ENCODE measurements around the gene SLC25A44.

GRCh38 chr1:156157966-156158365, 35.9 kb upstream of the SLC25A44 start:
- no peak for TF ChIP-seq EZH2 (IDR thresholded peaks at IDR 0.05; ENCODE audit: insufficient read depth, poor library complexity, severe bottlenecking)
- no peak for TF ChIP-seq EZH2phosphoT487 (IDR thresholded peaks at IDR 0.05; ENCODE audit: insufficient read depth, low read depth)
